HG02840 (cell line): Measurements from ENCODE around the gene CTIF.

Source experiments
- ATAC-seq: cut with Tn5 transposase; IDR thresholded peaks from one replicate; pipeline ENCODE4 v1.9.1; 2021; ENCODE audit warnings: mild to moderate bottlenecking, moderate library complexity, moderate number of reproducible peaks; ENCODE audit not compliant: unreplicated experiment, low FRiP score

CTIF gene

GRCh38 chr18:48902023-48902855 lies 363.4 kb downstream of the CTIF start:
- no peak for ATAC-seq

GRCh38 chr18:48902856-48903601 lies 364.2 kb downstream of the CTIF start:
- ATAC-seq: no peak

- no peak for ATAC-seq
Observed at GRCh38 chr18:48904091-48904490, 365.3 kb downstream of the CTIF start.

GRCh38 chr18:48904847-48905394 lies 366.1 kb downstream of the CTIF start:
- ATAC-seq: no peak

GRCh38 chr18:48905513-48905912 lies 366.7 kb downstream of the CTIF start:
- no peak for ATAC-seq

GRCh38 chr18:48908916-48909315 lies 370.1 kb downstream of the CTIF start:
- no peak for ATAC-seq

GRCh38 chr18:48909721-48910120 lies 370.9 kb downstream of the CTIF start:
- ATAC-seq: no peak

GRCh38 chr18:48910972-48911545 lies 372.2 kb downstream of the CTIF start:
- no peak for ATAC-seq
